ENCODE data around the gene ADGRG1.

ADGRG1 gene

DNA sequence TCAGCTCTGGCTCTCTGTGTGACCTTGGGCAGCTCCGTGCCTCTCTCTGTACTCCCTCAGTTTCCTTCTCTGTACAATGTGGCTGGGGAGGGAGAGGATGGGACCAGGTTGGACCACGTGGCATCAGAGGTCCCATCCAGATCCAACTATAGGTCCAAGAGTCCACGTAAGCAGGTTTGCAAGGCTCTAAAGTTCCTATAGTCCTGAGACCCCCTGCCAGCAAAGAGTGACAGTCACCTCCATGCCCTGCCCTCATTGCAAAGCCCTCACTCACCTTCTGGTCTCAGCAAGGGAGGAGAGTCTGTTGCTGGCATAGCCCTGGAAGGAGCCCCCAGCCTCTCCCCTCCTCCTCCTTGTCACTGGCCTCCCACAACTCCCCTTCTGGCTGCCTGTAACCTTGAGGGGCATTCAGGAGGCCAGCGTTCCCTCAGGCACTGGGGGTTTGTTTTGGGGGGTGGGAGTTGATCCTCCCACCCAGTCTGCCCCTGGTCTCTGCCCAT, 60.1 kb downstream of the ADGRG1 start:
- no peak for DNase-seq (ENCODE audit: low read depth)
- TF ChIP-seq, protein P1, sequence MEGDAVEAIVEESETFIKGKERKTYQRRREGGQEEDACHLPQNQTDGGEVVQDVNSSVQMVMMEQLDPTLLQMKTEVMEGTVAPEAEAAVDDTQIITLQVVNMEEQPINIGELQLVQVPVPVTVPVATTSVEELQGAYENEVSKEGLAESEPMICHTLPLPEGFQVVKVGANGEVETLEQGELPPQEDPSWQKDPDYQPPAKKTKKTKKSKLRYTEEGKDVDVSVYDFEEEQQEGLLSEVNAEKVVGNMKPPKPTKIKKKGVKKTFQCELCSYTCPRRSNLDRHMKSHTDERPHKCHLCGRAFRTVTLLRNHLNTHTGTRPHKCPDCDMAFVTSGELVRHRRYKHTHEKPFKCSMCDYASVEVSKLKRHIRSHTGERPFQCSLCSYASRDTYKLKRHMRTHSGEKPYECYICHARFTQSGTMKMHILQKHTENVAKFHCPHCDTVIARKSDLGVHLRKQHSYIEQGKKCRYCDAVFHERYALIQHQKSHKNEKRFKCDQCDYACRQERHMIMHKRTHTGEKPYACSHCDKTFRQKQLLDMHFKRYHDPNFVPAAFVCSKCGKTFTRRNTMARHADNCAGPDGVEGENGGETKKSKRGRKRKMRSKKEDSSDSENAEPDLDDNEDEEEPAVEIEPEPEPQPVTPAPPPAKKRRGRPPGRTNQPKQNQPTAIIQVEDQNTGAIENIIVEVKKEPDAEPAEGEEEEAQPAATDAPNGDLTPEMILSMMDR (IDR thresholded peaks at IDR 0.05; ENCODE audit: insufficient read depth, low read depth, low read length, missing control alignments): no peak

DNA sequence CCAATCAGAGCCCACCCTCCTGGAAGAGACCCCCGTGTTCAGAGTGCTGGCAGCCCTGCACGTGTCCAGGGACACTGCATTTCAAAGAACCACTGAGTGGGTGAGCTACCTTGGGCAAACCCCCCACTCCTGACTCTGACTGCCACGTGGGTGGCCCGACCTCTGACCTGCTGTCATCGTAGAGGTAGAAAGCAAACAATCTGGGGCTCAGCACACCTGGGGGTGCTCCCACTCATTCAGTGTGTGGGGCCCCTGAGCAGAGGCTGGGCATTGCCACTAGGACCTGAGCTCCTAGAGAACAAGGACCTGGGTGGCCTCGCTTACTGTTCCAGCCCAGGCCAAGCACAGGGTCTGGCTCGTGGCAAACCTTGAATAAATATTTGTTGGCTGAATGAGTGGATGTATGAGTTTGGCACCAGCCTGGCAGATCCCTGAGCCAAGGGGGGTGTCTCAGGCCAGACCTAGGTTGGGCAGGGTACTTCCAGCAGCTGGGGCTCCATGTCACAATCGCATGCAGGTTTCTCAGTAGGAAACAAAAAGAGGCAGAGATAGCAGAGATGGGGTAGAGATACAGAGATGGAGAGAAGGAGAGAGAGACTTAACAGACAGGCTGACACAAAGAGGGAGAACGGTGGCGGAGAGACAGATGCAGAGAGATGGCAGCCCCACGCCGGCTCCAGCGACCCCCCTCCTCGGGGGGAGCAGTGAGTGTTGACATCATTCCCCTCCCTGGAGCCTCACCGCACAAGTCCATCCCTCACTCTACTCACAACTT, 60.7 kb downstream of the ADGRG1 start:
- DNase-seq (ENCODE audit: low read depth): no peak
- H3K4me3 ChIP-seq (ENCODE audit: low read depth, low read length): no peak overlapping the region
- TF ChIP-seq, protein P1 (IDR thresholded peaks at IDR 0.05; ENCODE audit: insufficient read depth, low read depth, low read length, missing control alignments): no peak

More for the DNA sequence above, 60.1 kb downstream of the ADGRG1 start:
- H3K4me3 ChIP-seq (ENCODE audit: low read depth, low read length): no peak overlapping the region

DNA sequence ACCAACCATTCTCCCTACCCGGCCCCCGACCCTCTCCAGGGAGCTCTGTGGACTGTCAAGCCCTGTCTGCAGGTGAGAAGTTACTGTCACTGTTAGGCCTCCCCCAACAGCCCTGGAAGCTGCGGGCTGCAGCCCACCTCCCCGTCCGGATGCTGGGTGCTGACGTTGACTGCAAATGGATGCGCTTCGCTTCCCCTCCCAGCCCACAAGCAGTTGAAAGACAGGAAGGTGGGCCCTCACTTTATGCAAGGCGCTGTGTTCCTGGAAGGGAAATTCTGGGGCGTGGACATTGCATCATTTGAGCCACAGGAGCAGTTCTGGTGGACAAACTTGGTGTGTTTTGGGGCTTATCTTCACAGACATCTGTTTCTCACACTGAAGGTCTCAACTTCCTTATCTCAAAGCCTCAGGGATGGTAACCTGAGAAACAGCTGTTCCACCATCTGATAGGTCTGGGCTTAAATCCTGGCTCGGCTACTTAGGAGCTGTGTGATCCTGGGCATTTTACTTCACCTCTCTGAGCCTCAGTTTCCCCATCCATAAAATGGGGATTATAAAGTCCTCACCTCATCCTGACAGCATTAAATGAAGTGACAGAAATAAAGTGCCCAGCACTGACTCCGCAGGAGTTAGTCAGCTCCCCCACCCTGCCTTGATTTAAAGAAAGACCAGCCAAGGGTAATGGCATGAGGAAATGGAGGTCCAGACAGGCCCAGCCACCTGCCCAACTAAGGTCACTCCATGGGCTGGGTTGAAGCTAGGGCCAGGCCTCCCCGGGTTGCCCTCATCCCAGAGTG, 61.5 kb downstream of the ADGRG1 start:
- no peak overlapping the region for H3K4me3 ChIP-seq (ENCODE audit: low read depth, low read length)
- TF ChIP-seq, protein P1 (IDR thresholded peaks at IDR 0.05; ENCODE audit: insufficient read depth, low read depth, low read length, missing control alignments): no peak
- DNase-seq (ENCODE audit: low read depth): peak; percentile 80

DNA sequence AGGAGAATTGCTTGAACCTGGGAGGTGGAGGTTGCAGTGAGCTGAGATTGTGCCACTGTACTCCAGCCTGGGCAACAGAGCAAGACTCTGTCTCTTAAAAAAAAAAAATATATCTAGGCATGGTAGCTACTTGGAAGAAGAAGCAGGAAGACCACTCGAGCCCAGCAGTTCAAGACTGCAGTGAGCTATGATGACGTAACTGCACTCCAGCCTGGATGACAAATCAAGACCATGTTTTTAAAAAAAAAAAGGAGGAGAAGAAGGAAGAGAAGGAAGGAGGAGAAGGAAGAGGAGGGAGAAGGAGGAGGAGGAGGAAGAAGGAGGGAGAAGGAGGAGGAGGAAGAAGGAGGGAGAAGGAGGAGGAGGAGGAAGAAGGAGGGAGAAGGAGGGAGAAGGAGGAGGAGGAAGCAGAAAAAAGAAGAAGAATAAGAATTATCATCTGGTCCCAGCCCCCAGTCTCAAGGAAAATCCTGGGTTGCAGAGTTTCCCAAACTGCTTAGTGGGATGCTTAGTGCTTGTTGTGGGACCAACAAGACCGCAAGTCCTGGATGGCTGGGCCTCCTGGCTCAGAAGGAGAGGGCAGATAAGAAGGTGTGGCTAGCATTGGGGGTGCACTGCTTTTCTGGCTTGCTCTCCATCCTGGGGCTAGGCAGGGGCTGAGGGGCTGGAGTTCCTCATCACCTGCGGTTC, 62.5 kb downstream of the ADGRG1 start:
- TF ChIP-seq, protein P1 (IDR thresholded peaks at IDR 0.05; ENCODE audit: insufficient read depth, low read depth, low read length, missing control alignments): no peak
- no peak overlapping the region for H3K4me3 ChIP-seq (ENCODE audit: low read depth, low read length)
- no peak for DNase-seq (ENCODE audit: low read depth)

DNA sequence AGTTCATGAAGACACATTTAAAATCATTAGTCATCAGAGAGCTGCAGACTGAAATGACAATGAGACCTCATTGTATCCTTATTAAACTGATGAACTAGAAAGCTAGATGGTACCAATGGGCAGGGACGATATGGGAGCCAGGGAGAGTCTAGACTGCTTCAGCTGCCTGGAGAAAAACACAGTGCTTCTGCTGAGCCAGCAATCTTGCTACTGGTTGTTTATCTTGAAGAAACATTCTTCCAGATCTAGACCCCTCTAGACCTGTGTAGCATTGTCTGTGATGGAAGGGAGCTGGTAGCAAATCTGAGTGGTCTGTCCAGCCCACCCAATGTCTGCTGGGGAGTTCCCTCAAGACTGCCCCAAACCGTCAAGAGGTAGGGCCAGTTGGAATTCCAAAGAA, 64.2 kb downstream of the ADGRG1 start:
- DNase-seq (ENCODE audit: low read depth): no peak
- TF ChIP-seq, protein P1 (IDR thresholded peaks at IDR 0.05; ENCODE audit: insufficient read depth, low read depth, low read length, missing control alignments): no peak
- no peak overlapping the region for H3K4me3 ChIP-seq (ENCODE audit: low read depth, low read length)

DNA sequence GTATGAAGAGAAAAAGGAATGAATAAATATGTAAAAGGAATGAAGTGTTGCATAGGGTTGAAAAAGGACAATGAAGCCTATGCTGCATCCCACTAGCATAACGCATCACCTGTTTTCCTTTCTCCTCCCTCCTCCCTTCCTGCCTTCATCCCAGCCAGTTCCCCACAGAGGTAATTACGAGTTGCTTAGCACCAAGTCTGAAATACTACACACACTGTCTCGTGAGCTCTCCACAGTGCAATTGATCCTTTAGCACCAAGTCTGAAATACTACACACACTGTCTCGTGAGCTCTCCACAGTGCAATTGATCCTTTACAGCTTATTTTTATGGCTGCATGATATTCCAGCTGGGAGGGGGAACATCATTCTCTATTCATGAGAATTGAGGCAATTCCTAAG, 65.1 kb downstream of the ADGRG1 start:
- TF ChIP-seq, protein P1 (IDR thresholded peaks at IDR 0.05; ENCODE audit: insufficient read depth, low read depth, low read length, missing control alignments): no peak
- no peak for DNase-seq (ENCODE audit: low read depth)
- no peak overlapping the region for H3K4me3 ChIP-seq (ENCODE audit: low read depth, low read length)
